Epithelial cell of proximal tubule (primary cell): Measurements from ENCODE around the gene TARBP1. TPM values are rescaled to one million over a fixed set of nuclear protein-coding genes. Genes with fewer than 3 reads are reported as not detected.
"Not testable (repeated sequence)": the region's sequence is repeated elsewhere in the genome, so short reads cannot be mapped to it uniquely, and the experiment has no call there.

Experiments
- DNase-seq: peaks from one replicate; pipeline ENCODE4 v3.0.0-alpha.2; 2011; ENCODE audit warnings: low read depth
- H3K4me3 ChIP-seq: 2 replicates; pipeline ENCODE4 v1.5.1; 2011; ENCODE audit warnings: low read depth, mild to moderate bottlenecking, low read length
- CTCF ChIP-seq: conservative IDR thresholded peaks from 2 replicates; pipeline ENCODE4 v1.5.1; 2012; ENCODE audit warnings: low read depth, mild to moderate bottlenecking, low read length
- total RNA-seq: library from RNA; depleted of rRNA; stranded (reverse); fragments of >200 nt; gene quantifications from 2 replicates; pipeline ENCODE4 v1.2.3, GENCODE V29; 2015

Gene TARBP1
- total RNA-seq, 1 donor from 2014 or later, result 31.2 TPM

GRCh38 chr1:234520908-234521817 lies 42.2 kb upstream of the TARBP1 start:
- no peak for TF ChIP-seq CTCF
- no peak overlapping the region for H3K4me3 ChIP-seq
- DNase-seq, result no peak

- no peak overlapping the region for H3K4me3 ChIP-seq
- TF ChIP-seq CTCF, result no peak
- no peak for DNase-seq
Measured at GRCh38 chr1:234519506-234519905, 40.5 kb upstream of the TARBP1 start.

GRCh38 chr1:234518876-234519275 lies 39.9 kb upstream of the TARBP1 start:
- DNase-seq, result no peak
- no peak for TF ChIP-seq CTCF
- no peak overlapping the region for H3K4me3 ChIP-seq

GRCh38 chr1:234518086-234518485 lies 39.1 kb upstream of the TARBP1 start:
- not testable (repeated sequence) for DNase-seq, H3K4me3 ChIP-seq

- no peak for DNase-seq
- H3K4me3 ChIP-seq, result no peak overlapping the region
- TF ChIP-seq CTCF, result no peak
Measured at GRCh38 chr1:234517110-234517802, 38.3 kb upstream of the TARBP1 start.

- no peak overlapping the region for H3K4me3 ChIP-seq
- TF ChIP-seq CTCF, result no peak
- DNase-seq, result peak; percentile 61
Measured at GRCh38 chr1:234515821-234516241, 36.9 kb upstream of the TARBP1 start.

GRCh38 chr1:234515411-234515810 lies 36.4 kb upstream of the TARBP1 start:
- H3K4me3 ChIP-seq, result no peak overlapping the region
- DNase-seq, result peak; percentile 63
- no peak for TF ChIP-seq CTCF
